Stimulated activated CD4-positive, alpha-beta T cell treated with anti-CD3 and anti-CD28 coated beads, TNF-alpha, amount 100 ng/mL, for 1 hour (primary cell): ENCODE data around the gene HTT.
"Not testable (repeated sequence)": the region's sequence is repeated elsewhere in the genome, so short reads cannot be mapped to it uniquely, and the experiment has no call there.

Experiments
- DNase-seq, 3 donors: peaks; one replicate each; pipeline ENCODE4 v3.0.0-alpha.2; 2020; ENCODE audit warnings: low read depth in 3 of 3, low spot score in 1 of 3

Gene HTT

GRCh38 chr4:3118312-3118711, 43.8 kb downstream of the HTT start:
- DNase-seq: no peak

- no peak for DNase-seq
Observed at GRCh38 chr4:3119464-3119863, 45.0 kb downstream of the HTT start.

- DNase-seq: no peak
Observed at GRCh38 chr4:3121110-3121509, 46.6 kb downstream of the HTT start.

- DNase-seq: no peak
Observed at GRCh38 chr4:3121596-3121995, 47.1 kb downstream of the HTT start.

DNA sequence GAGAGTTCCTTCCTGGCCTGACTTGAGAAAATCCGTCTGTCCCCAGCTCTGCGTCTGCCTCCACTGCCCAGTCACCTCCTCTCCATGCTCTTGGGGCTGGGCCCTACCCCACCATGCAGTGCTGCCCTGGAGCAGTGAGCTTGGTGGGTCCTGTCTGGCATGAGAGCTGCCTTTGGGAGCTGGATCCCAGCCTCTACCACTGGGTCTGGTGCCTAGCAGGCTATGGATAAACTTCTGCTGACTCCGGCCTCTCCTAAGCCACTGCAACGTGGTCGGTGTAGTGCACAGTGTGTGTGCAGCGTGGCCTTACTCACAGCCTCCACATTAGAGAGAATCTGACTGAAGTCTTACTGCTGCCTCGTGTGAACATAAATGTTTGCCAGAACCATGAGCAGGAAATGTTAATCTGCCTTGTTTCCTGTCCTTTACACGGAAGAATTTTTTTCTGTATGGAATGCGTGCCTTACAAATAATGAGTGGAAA, 47.6 kb downstream of the HTT start:
- no peak for DNase-seq

DNA sequence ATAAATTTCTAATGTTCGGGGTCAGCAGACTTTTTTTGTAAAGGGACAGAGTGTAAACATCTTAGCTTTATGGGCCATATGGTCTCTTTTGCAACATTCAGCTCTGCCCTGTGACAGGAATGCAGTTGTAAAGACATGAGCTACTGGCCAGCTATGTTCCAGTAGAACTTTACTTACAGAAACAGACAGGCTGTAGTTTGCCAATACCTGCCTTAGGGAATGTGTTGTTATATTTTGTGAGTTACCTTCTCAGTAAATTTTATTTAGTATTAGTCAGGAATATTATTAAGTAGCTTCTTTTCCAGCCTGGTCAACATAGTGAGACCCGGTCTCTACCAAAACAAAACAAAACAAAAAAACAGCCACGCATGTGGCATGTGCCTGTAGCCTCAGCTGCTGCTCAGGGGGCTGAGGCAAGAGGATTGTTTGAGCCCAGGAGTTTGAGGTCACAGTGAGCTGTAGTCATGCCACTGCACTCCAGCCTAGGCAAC, 48.7 kb downstream of the HTT start:
- DNase-seq: no peak

- DNase-seq: no peak
Observed at GRCh38 chr4:3124070-3124767, 49.7 kb downstream of the HTT start.

DNA sequence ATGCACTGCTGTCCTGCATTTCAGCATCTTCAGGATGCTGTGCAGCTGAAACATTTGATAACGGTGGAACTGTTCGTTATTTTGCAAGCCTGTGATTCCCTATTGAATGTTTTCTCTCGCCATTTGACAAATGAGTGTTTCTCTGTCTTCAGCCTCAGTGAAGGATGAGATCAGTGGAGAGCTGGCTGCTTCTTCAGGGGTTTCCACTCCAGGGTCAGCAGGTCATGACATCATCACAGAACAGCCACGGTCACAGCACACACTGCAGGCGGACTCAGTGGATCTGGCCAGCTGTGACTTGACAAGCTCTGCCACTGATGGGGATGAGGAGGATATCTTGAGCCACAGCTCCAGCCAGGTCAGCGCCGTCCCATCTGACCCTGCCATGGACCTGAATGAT, 52.6 kb downstream of the HTT start:
- DNase-seq: no peak

- DNase-seq: no peak
Observed at GRCh38 chr4:3128058-3128457, 53.6 kb downstream of the HTT start.

DNA sequence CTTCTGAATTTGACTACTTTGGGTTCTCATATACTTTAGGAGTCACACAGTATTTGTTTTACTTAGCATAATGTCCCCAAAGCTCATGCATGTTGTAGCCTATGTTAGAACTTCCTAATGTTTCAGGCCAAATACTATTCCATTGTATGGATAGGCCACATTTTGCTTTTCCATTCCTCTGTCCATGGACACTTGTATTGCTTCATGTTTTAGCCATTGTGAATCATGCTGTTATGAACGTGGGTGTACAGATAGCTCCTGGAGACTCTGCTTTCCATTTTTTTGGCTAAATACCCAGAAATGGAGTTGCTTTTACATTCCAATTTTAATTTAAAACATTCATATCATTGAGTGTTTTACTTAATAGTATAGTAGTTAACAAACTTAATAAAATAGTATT, 54.5 kb downstream of the HTT start:
- DNase-seq: no peak

DNA sequence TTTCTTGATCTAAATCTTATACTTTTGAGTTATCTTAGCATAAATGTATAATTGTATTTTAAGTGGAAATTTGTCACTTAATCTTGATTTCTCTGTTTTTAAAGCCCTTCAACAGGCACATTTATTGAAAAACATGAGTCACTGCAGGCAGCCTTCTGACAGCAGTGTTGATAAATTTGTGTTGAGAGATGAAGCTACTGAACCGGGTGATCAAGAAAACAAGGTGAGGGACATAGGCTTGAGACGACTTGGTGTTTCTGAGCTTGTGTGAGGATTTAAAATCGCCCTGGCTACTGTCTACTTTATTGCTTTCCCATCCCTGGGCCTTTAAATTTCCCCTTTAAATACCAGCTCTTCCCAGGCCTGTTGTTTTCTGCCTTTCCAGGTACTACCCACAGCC, 55.7 kb downstream of the HTT start:
- DNase-seq: no peak

GRCh38 chr4:3130826-3131225, 56.3 kb downstream of the HTT start:
- DNase-seq: no peak

- DNase-seq: no peak
Observed at GRCh38 chr4:3134201-3134600, 59.7 kb downstream of the HTT start.

GRCh38 chr4:3135155-3136011, 60.9 kb downstream of the HTT start:
- no peak for DNase-seq

- no peak for DNase-seq
Observed at GRCh38 chr4:3136454-3136853, 62.0 kb downstream of the HTT start.

DNA sequence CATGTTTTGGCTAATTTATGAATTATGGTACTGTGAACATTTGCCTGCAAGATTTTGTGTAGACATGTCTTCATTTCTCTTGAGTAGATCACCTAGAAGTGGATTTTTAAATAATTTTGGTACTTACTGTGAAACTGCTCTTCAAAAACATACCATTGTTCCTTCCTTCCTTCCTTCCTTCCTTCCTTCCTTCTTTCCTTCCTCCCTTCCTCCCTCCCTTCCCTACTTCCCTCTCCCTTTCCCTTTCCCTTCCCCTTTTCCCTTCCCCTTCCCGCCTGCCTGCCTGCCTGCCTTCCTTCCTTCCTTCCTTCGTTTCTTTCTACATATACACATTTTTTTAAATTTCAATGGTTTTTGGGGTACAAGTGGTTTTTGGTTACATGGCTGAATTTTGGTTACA, 63.4 kb downstream of the HTT start:
- DNase-seq: no peak

GRCh38 chr4:3145234-3145924, 70.9 kb downstream of the HTT start:
- no peak for DNase-seq

- DNase-seq: no peak
Observed at GRCh38 chr4:3148926-3149325, 74.4 kb downstream of the HTT start.

DNA sequence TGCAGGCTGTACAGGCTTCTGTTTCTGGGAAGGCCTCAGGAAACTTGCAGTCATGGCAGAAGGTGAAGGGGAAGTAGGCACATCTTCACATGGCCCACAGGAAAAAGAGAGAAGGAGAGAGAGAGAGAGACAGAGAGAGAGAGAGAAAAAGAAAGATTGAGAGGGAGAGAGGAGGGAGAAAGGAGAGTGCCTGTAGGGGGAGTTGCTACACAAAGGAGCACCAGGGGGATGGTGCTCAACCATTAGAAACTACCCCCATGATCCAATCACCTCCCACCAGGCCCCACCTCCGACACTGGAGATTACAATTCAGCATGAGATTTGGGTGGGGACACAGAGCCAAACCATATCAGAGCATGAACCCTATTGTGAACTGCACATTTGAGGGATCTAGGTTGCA, 76.8 kb downstream of the HTT start:
- not testable (repeated sequence) for DNase-seq

DNA sequence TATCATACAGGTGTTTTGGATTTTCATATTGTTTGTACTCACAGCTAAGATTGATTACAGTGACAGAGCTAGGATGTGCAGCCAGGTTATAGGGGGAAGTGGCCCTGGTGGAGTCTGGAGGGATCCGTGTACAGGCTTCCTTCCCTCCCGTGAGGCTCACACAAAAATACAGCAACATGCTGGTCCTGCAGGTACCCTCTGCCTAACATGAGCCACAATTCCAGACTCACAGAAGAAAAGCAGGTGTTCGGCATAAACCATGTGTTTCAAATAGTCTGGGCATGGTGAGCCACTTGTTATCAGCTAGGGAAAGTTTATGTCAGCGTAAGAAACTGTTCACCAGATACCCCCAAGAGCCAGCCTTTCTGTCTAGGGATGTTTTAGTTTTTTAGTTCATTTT, 82.9 kb downstream of the HTT start:
- DNase-seq: no peak

DNA sequence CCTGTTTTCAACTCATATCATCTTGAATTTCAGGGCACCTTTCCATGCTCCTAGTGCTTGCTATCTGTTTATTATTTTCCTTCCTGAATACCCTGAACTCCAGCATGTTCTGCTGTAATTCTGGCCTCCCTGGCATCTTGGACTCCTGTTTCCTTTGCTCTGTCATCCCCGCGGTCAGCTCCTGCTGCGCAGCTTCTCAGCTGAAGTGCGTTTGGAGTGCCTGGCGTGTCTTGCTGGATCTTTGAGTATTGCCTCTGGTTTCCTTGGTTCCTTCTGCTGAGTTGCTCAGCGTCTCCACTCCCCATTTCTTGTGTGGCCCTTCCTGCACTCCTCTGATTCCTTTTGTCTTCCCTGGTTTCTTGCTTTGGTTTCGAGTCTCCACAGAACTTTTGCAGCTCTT, 84.4 kb downstream of the HTT start:
- DNase-seq: no peak

DNA sequence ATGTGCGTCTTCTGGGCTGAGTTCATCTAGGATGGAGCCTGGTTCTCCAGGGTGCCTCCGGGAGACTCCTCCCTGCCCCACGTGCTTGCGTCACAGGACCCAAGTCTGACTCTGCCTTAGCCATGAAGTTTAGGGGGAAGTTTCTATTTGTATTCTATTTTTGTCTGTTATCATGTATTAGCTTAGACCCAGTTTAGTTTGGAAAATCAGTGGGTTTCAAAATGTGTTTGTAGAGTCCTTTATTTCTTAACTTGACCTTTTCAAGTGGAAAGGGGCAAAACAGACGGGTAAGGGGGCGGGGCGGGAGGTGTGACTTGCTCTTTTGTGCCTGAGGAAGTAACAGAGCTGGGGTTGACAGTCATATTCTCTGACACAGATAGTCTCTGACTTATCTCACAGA, 86.0 kb downstream of the HTT start:
- no peak for DNase-seq
